Right lobe of liver (tissue), 4 donors: ENCODE results near the gene EFNA4.

Source experiments
- CTCF ChIP-seq, 4 donors: fragments of 200-600 bp in 3 of 4; fragments of 450-650 bp in 1 of 4; IDR thresholded peaks; one replicate each; pipeline versions ENCODE4 v1.5.1 to v1.8.0; 2016 to 2022; ENCODE audit warnings: antibody characterized with exemption in 4 of 4, mild to moderate bottlenecking in 2 of 4
- POLR2A ChIP-seq: fragments of 450-650 bp; IDR thresholded peaks from one replicate; pipeline ENCODE4 v1.6.1; 2017; ENCODE audit warnings: antibody characterized with exemption, mild to moderate bottlenecking
- donor health status: DM: no; HTN: no; CAD: no.
- donor health status: DM: no; HTN: no; CAD: no.
- donor health status: DM: no; HTN: yes; CAD: no.

DNA sequence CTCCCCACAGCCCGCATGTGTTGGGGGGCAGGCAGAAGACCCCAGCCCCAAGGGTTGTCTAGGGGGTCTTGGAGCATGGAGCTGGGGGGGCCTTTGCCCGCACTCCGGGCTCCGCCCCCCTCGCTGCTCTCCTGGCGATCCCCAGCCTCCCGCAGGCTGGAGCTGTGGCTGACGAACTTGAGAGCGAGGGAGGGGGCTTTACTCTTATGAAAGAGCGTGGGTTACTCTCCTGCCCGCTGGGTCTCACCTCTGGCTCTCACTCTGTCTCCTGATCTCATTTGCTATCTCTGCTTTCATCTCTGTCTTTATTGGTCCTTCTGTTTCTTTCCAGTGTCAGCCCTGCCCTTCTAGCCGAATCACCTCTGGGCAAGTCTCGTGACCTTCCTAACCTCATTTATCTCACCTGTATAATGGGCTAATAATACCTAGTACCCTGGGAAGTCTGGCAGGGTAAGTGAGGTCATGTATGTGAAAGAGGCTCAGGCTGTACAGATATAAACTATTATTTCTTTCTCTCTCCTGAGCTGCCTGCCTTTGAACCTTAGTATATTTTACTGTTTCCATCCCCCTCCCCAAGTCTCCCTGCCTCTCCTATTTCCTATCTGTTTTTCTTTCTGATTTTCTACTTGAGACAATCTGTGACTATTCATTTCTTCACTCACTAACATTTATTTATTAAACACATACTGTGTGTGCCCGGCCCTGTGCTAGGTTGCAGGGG, 731 bp downstream of the EFNA4 start:
- TF ChIP-seq CTCF (IDR thresholded peaks at IDR 0.05): no peak
- no peak for TF ChIP-seq POLR2A
